ENCODE data around the gene CARD16. TPM values are rescaled to one million over a fixed set of nuclear protein-coding genes. Genes with fewer than 3 reads are reported as not detected.
"Not testable (repeated sequence)": the region's sequence is repeated elsewhere in the genome, so short reads cannot be mapped to it uniquely, and the experiment has no call there.

Gene CARD16
- polyA plus RNA-seq, 1 experiment = 125 TPM

- peak; percentile 50 for DNase-seq (ENCODE audit: low read depth, low spot score)
- Histone ChIP-seq H3K27me3 (ENCODE audit: control insufficient read depth, insufficient read depth, low read length) (no peaks in the 10 kb centered on the region), H3K4me3 (ENCODE audit: low read depth, low read length) (peak within 1 kb of the TSS; percentile 61), H3K9me3 (ENCODE audit: control insufficient read depth, insufficient read depth, low read length) (peaks cover 6% of the 10 kb centered on the region; the same call in 1 of the 2 replicates), H3K27ac (ENCODE audit: low read depth, low read length) (peak within 1 kb of the TSS; percentile 71)
- no peak for TF ChIP-seq CTCF (IDR thresholded peaks at IDR 0.05; ENCODE audit: low read depth, low read length)
- CTCF ChIA-PET = interaction anchor here (0.6 kb wide), 1 partner anchor 792 kb away, joined by 4 read pairs; no protein-coding TSS in a partner anchor
- POLR2A ChIA-PET = interaction anchor here (0.6 to 1.2 kb wide), 2 partner anchors 11 to 172 kb away, joined by 3 to 4 read pairs; no protein-coding TSS in a partner anchor
Measured at GRCh38 chr11:105034813-105035620, 10.1 kb downstream of the CARD16 start, which contains the start of gene CASP1. CASP1 (minus strand) TSS chr11:105035144; CDS start chr11:105035113, 31 bp downstream.

GRCh38 chr11:105034388-105034787 is 10.7 kb downstream of the CARD16 start:
- CTCF ChIA-PET; DNase-seq (ENCODE audit: low read depth, low spot score); H3K9me3 ChIP-seq (ENCODE audit: control insufficient read depth, insufficient read depth, low read length); POLR2A ChIA-PET; H3K27me3 ChIP-seq (ENCODE audit: control insufficient read depth, insufficient read depth, low read length): not testable (repeated sequence)
- peak overlapping the region; percentile 61 for H3K4me3 ChIP-seq (ENCODE audit: low read depth, low read length)
- peak overlapping the region; percentile 71 for H3K27ac ChIP-seq (ENCODE audit: low read depth, low read length)

- CTCF ChIA-PET = no interaction called here
- no peak for DNase-seq (ENCODE audit: low read depth, low spot score)
- Histone ChIP-seq H3K9me3 (ENCODE audit: control insufficient read depth, insufficient read depth, low read length) (peaks cover 6% of the 10 kb centered on the region; the same call in 1 of the 2 replicates), H3K27me3 (ENCODE audit: control insufficient read depth, insufficient read depth, low read length) (no peaks in the 10 kb centered on the region), H3K27ac (ENCODE audit: low read depth, low read length) (no peak overlapping the region), H3K4me3 (ENCODE audit: low read depth, low read length) (peak overlapping the region; percentile 37)
- POLR2A ChIA-PET = no interaction called here
- TF ChIP-seq CTCF (IDR thresholded peaks at IDR 0.05; ENCODE audit: low read depth, low read length) = no peak
Measured at GRCh38 chr11:105033781-105034180, 11.4 kb downstream of the CARD16 start.

- TF ChIP-seq CTCF (IDR thresholded peaks at IDR 0.05; ENCODE audit: low read depth, low read length) = no peak
- no peak overlapping the region for H3K27ac ChIP-seq (ENCODE audit: low read depth, low read length)
- no peak overlapping the region; the same call in 1 of the 2 replicates for H3K4me3 ChIP-seq (ENCODE audit: low read depth, low read length)
- CTCF ChIA-PET = no interaction called here
- no peaks in the 10 kb centered on the region for H3K27me3 ChIP-seq (ENCODE audit: control insufficient read depth, insufficient read depth, low read length)
- POLR2A ChIA-PET = no interaction called here
- DNase-seq (ENCODE audit: low read depth, low spot score) = no peak
- H3K9me3 ChIP-seq (ENCODE audit: control insufficient read depth, insufficient read depth, low read length) = peaks cover 6% of the 10 kb centered on the region; the same call in 1 of the 2 replicates
Measured at GRCh38 chr11:105033343-105033742, 11.8 kb downstream of the CARD16 start.

GRCh38 chr11:105032495-105032894 is 12.6 kb downstream of the CARD16 start:
- no peaks in the 10 kb centered on the region for H3K27me3 ChIP-seq (ENCODE audit: control insufficient read depth, insufficient read depth, low read length)
- ChIA-PET POLR2A (no interaction called here), CTCF (no interaction called here)
- peaks cover 3% of the 10 kb centered on the region; the same call in 1 of the 2 replicates for H3K9me3 ChIP-seq (ENCODE audit: control insufficient read depth, insufficient read depth, low read length)
- H3K27ac ChIP-seq (ENCODE audit: low read depth, low read length) = no peak overlapping the region
- TF ChIP-seq CTCF (IDR thresholded peaks at IDR 0.05; ENCODE audit: low read depth, low read length) = no peak
- no peak for DNase-seq (ENCODE audit: low read depth, low spot score)
- no peak overlapping the region for H3K4me3 ChIP-seq (ENCODE audit: low read depth, low read length)

Measured in AG04450 (cell line).